Testis (tissue), 3 donors: ENCODE data around the gene ZFYVE28. TPM values are rescaled to one million over a fixed set of nuclear protein-coding genes. Genes with fewer than 3 reads are reported as not detected.

Source experiments
- DNase-seq: peaks from one replicate; pipeline ENCODE4 v3.0.0-alpha.2; 2019
- H3K27ac ChIP-seq, 2 donors: fragments of 200-600 bp; sonication (generic); one replicate each; pipeline ENCODE4 v1.5.1; 2019
- H3K27me3 ChIP-seq: fragments of 200-600 bp; sonication (generic); one replicate; pipeline ENCODE4 v1.5.1; 2019
- H3K36me3 ChIP-seq: fragments of 200-600 bp; sonication (generic); one replicate; pipeline ENCODE4 v1.5.1; 2017; ENCODE audit warnings: low read depth; ENCODE audit errors: missing control alignments
- H3K4me1 ChIP-seq: fragments of 200-600 bp; sonication (generic); one replicate; pipeline ENCODE4 v1.5.1; 2019
- H3K4me3 ChIP-seq, 2 donors: fragments of 200-600 bp; sonication (generic); one replicate each; pipeline ENCODE4 v1.5.1; 2017 to 2019
- H3K9me3 ChIP-seq: fragments of 200-600 bp; sonication (generic); one replicate; pipeline ENCODE4 v1.5.1; 2017
- POLR2A ChIP-seq: fragments of 450-650 bp; IDR thresholded peaks from one replicate; pipeline ENCODE4 v1.6.1; 2017; ENCODE audit warnings: antibody characterized with exemption, mild to moderate bottlenecking, moderate library complexity
- WGBS, 2 donors: methylation state at CpG; one replicate each; pipeline ENCODE4 v1.1.5; 2018; 5-methylcytosine and 5-hydroxymethylcytosine counted together
- intact Hi-C: fragments of 100-400 bp; cut with DNase I; formaldehyde crosslinking; loops from one replicate; pipeline ENCODE4 v1.15.1; 2023; ENCODE audit warnings: low total_unique reads
- polyA plus RNA-seq: library from polyadenylated mRNA; stranded (reverse); fragments of 350-450 nt; fragmentation: Illumina TruSeq; extraction: RNeasy Lipid Tissue Mini Kit (QIAGEN cat#74804); gene quantifications from one replicate; pipeline ENCODE4 v1.2.3, GENCODE V29; 2014; ENCODE audit warnings: low read depth, low replicate concordance; ENCODE audit not compliant: insufficient read depth
- total RNA-seq, 2 donors: library from RNA; depleted of rRNA; stranded (reverse); fragments of >200 nt; gene quantifications; one replicate each; pipeline ENCODE4 v1.2.3, GENCODE V29; 2016
- TF ChIP-seq, protein P1 (sequence below), 3 experiments: fragments of 450-650 bp in 2 of 3; fragments of 200-600 bp in 1 of 3; sonication (generic) in 1 of 3; IDR thresholded peaks; one replicate each; pipeline ENCODE4 v1.5.1; 2016 to 2019; ENCODE audit warnings: antibody characterized with exemption in 3 of 3, mild to moderate bottlenecking in 2 of 3, moderate library complexity in 1 of 3

The ZFYVE28 gene
- total and polyA plus RNA-seq, 3 donors from 2014 or later = 14.7 to 55.3 (median 40.5) TPM

DNA sequence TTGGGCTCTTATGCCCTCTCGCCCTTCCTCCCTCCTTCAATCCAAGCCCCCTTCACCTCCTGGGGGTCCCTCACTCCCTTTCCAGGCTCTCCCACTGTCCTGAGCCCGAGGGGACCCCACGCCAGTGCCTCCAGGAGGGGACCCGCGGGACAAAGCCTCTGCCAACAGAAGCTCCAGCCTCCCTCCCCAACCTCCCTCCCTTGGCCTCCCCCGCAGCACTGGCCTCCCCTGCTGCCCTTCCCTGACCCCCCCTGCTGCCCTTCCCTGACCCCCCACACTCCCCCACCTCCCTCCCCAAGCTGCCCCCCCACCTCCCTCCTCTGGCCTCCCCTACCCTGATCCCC is 85.5 kb downstream of the ZFYVE28 start:
- Histone ChIP-seq H3K36me3 (no peaks in the 10 kb centered on the region), H3K9me3 (no peaks in the 10 kb centered on the region), H3K4me1 (no peaks in the 10 kb centered on the region), H3K27ac (no peak overlapping the region), H3K4me3 (no peak overlapping the region), H3K27me3 (no peaks in the 10 kb centered on the region)
- WGBS, 2 donors = 76% methylated on average over 6 of the region's 6 CpGs
- TF ChIP-seq POLR2A = no peak
- TF ChIP-seq, protein P1, sequence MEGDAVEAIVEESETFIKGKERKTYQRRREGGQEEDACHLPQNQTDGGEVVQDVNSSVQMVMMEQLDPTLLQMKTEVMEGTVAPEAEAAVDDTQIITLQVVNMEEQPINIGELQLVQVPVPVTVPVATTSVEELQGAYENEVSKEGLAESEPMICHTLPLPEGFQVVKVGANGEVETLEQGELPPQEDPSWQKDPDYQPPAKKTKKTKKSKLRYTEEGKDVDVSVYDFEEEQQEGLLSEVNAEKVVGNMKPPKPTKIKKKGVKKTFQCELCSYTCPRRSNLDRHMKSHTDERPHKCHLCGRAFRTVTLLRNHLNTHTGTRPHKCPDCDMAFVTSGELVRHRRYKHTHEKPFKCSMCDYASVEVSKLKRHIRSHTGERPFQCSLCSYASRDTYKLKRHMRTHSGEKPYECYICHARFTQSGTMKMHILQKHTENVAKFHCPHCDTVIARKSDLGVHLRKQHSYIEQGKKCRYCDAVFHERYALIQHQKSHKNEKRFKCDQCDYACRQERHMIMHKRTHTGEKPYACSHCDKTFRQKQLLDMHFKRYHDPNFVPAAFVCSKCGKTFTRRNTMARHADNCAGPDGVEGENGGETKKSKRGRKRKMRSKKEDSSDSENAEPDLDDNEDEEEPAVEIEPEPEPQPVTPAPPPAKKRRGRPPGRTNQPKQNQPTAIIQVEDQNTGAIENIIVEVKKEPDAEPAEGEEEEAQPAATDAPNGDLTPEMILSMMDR (IDR thresholded peaks at IDR 0.05) = no peak
- intact Hi-C loops = no loop called here
- DNase-seq = no peak

DNA sequence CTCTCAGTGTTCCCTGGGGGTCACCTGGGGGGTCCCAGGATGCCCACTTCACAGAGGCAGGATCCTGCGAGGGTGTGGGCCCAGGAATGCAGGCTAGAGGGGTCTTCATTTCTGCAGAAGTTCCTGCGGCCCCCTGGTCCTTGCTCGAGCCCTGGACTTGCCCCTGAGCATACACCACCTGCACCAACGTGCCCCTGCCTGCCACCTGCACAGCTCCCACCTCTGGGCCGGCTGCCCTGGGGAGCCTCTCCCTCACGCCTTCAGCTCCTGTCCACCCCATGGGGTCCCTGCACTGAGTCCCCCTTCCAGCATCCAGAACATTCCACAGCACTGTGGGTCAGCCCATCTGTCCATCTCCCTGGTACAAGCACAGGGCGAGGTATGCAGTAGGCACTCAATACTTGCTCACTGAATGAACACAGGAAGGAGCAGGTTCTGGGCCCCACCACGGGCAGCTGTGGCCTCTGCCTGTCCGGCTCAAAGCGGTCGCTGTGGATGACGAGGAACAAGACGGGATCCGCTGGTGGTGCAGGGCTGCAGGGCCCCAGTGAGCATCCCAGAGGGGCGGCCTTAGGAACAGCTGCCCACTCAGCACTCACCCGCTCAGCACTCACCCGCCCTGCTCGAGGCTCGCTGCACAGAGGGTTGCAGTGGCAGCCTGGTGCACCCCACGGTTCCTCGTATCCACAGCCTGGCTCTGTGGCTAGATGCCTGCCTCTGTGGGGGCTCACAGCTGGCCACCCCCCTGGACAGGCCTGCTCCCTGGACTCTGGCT is 86.1 kb downstream of the ZFYVE28 start:
- Histone ChIP-seq H3K27me3 (no peaks in the 10 kb centered on the region), H3K4me3 (no peak overlapping the region), H3K36me3 (no peaks in the 10 kb centered on the region), H3K27ac (no peak overlapping the region), H3K4me1 (no peaks in the 10 kb centered on the region), H3K9me3 (no peaks in the 10 kb centered on the region)
- DNase-seq = no peak
- intact Hi-C loops = no loop called here
- no peak for TF ChIP-seq POLR2A
- TF ChIP-seq, protein P1 (IDR thresholded peaks at IDR 0.05) = no peak
- WGBS, 2 donors = 91 to 96% methylated on average over 16 to 21 of the region's 21 CpGs

DNA sequence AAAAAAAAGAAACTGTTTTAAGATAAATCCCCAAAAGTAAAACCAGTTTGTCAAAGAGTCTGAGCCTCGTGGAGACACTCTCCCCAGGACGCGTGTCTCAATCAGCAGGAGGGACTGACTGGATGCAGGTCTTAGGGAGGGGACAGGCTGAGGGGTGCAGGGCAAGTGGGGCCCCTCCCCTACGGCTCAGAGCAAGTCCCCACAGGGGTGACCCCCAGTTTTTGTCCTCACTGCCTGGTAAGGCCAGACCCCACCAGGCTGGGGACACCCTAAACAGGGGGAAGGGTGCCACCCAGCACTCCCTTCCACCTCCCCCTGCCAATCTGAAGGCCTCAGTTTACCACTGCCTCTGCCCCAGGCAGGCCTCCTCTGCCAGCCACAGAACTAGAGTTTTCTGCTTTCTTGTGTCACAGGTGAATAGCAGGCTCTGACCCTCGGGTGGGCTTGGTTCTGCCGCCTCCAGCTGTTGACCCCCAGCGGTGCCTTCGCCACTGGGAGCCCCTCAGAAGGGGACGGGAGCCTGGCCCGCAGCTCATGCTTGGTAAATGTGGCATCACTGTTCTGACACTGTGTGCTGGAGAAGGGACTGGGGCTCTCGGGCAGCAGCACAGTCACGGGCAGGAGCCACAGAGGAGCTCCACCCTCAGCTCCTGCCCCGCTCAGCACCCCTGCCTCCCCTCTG is 86.8 kb downstream of the ZFYVE28 start:
- Histone ChIP-seq H3K9me3 (no peaks in the 10 kb centered on the region), H3K36me3 (no peaks in the 10 kb centered on the region), H3K27ac (no peak overlapping the region), H3K4me1 (no peaks in the 10 kb centered on the region), H3K27me3 (no peaks in the 10 kb centered on the region), H3K4me3 (no peak overlapping the region)
- intact Hi-C loops = no loop called here
- TF ChIP-seq POLR2A = no peak
- TF ChIP-seq, protein P1 (IDR thresholded peaks at IDR 0.05) = no peak
- no peak for DNase-seq
- 86 to 95% methylated on average over 11 to 13 of the region's 13 CpGs for WGBS, 2 donors

DNA sequence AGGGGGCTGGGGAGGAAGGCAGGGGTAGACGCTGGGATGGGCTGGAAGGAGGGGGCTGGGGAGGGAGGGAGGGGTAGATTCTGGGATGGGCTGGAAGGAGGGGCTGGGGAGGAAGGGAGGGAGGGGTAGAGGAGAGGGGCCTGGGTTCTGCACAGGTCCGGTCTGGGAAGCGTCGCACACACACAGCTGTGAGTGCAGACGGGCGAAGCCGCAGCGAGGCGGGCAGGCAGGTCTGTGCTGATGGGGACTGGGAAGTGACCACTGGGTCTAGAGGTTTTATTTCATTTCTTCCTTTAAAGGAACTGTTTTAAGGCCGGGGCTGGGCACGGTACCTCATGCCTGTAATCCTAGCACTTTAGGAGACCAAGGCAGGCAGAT is 87.4 kb downstream of the ZFYVE28 start:
- WGBS, 2 donors = 78 to 85% methylated on average over 11 of the region's 11 CpGs

More for the DNA sequence above, 87.4 kb downstream of the ZFYVE28 start:
- DNase-seq = no peak
- TF ChIP-seq, protein P1 (IDR thresholded peaks at IDR 0.05) = no peak
- TF ChIP-seq POLR2A = no peak
- Histone ChIP-seq H3K9me3 (no peaks in the 10 kb centered on the region), H3K36me3 (no peaks in the 10 kb centered on the region), H3K27ac (no peak overlapping the region), H3K4me1 (no peaks in the 10 kb centered on the region), H3K4me3 (no peak overlapping the region), H3K27me3 (no peaks in the 10 kb centered on the region)
- intact Hi-C loops = no loop called here
